ENCODE results near the gene TRAF3. TPM values are rescaled to one million over a fixed set of nuclear protein-coding genes. Genes with fewer than 3 reads are reported as not detected.

Gene TRAF3
- total and polyA plus RNA-seq, 3 donors from 2014 or later = 24.3 to 38.8 (median 38.2) TPM

GRCh38 chr14:102947321-102948103 lies 170.3 kb downstream of the TRAF3 start:
- H3K4me1 ChIP-seq = peaks cover 21% of the 10 kb centered on the region
- no peak overlapping the region for H3K27ac ChIP-seq
- TF ChIP-seq, protein P1, sequence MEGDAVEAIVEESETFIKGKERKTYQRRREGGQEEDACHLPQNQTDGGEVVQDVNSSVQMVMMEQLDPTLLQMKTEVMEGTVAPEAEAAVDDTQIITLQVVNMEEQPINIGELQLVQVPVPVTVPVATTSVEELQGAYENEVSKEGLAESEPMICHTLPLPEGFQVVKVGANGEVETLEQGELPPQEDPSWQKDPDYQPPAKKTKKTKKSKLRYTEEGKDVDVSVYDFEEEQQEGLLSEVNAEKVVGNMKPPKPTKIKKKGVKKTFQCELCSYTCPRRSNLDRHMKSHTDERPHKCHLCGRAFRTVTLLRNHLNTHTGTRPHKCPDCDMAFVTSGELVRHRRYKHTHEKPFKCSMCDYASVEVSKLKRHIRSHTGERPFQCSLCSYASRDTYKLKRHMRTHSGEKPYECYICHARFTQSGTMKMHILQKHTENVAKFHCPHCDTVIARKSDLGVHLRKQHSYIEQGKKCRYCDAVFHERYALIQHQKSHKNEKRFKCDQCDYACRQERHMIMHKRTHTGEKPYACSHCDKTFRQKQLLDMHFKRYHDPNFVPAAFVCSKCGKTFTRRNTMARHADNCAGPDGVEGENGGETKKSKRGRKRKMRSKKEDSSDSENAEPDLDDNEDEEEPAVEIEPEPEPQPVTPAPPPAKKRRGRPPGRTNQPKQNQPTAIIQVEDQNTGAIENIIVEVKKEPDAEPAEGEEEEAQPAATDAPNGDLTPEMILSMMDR (IDR thresholded peaks at IDR 0.05) = no peak
- TF ChIP-seq POLR2A (IDR thresholded peaks at IDR 0.05) = no peak
- no peaks in the 10 kb centered on the region for H3K9me3 ChIP-seq
- H3K4me3 ChIP-seq = no peak overlapping the region
- H3K27me3 ChIP-seq = no peaks in the 10 kb centered on the region
- intact Hi-C loops (cut with DNase I; ENCODE audit: low total_unique reads) = no loop called here
- 85 to 89% methylated on average over 15 to 26 of the region's 27 CpGs for WGBS, 2 donors
- H3K36me3 ChIP-seq (ENCODE audit: low read depth, missing control alignments) = no peaks in the 10 kb centered on the region
- no peak for DNase-seq

- Histone ChIP-seq H3K9me3 (no peaks in the 10 kb centered on the region), H3K27me3 (no peaks in the 10 kb centered on the region), H3K4me3 (no peak overlapping the region), H3K36me3 (ENCODE audit: low read depth, missing control alignments) (no peaks in the 10 kb centered on the region), H3K4me1 (peaks cover 21% of the 10 kb centered on the region), H3K27ac (no peak overlapping the region)
- DNase-seq = no peak
- intact Hi-C loops (cut with DNase I; ENCODE audit: low total_unique reads) = no loop called here
- 85 to 89% methylated on average over 5 to 9 of the region's 9 CpGs for WGBS, 2 donors
- no peak for TF ChIP-seq POLR2A (IDR thresholded peaks at IDR 0.05)
- TF ChIP-seq, protein P1 (IDR thresholded peaks at IDR 0.05) = no peak
Measured at GRCh38 chr14:102948698-102949061, 171.4 kb downstream of the TRAF3 start.

DNA sequence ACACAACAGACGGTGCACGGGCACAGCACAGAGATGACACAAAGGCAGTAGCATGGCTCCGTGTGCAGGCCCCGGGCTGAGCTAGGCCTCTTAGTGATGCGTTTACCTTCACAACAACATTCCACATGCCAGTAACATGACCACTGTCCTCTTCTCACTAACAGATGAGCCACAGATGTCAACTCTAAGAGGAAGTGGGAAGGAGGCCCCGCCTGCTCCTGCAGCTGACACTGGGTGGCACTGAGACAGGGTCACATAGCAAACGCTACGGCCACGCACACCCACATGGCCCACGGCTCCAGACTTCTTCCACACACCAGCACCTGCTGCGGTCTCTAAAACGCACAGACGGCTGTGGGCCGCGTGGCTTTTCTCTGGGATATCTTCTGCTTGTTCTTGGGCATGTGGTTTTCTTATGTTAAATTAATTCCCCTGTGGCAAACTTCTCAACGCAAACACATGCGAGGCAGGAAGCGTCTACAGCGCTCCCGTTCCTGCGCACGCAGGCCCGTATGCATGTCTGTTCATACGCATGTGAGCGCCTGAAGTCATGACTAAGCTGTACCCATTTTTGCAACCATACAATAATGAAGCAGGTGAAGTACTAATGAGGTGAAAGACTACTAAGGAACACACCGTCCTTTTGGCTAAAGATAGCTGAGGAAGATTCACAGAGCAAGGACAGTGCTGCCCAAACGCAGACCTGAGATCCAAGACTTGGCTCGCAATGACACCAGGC lies 172.0 kb downstream of the TRAF3 start:
- H3K4me3 ChIP-seq = no peak overlapping the region
- intact Hi-C loops (cut with DNase I; ENCODE audit: low total_unique reads) = no loop called here
- no peaks in the 10 kb centered on the region for H3K9me3 ChIP-seq
- 86 to 87% methylated on average over 27 to 28 of the region's 28 CpGs for whole genome bisulfite sequencing, 2 donors
- no peak for DNase-seq
- H3K27me3 ChIP-seq = no peaks in the 10 kb centered on the region
- TF ChIP-seq, protein P1 (IDR thresholded peaks at IDR 0.05) = no peak
- no peak for TF ChIP-seq POLR2A (IDR thresholded peaks at IDR 0.05)
- H3K27ac ChIP-seq = no peak overlapping the region
- peaks cover 21% of the 10 kb centered on the region for H3K4me1 ChIP-seq
- H3K36me3 ChIP-seq (ENCODE audit: low read depth, missing control alignments) = no peaks in the 10 kb centered on the region

DNA sequence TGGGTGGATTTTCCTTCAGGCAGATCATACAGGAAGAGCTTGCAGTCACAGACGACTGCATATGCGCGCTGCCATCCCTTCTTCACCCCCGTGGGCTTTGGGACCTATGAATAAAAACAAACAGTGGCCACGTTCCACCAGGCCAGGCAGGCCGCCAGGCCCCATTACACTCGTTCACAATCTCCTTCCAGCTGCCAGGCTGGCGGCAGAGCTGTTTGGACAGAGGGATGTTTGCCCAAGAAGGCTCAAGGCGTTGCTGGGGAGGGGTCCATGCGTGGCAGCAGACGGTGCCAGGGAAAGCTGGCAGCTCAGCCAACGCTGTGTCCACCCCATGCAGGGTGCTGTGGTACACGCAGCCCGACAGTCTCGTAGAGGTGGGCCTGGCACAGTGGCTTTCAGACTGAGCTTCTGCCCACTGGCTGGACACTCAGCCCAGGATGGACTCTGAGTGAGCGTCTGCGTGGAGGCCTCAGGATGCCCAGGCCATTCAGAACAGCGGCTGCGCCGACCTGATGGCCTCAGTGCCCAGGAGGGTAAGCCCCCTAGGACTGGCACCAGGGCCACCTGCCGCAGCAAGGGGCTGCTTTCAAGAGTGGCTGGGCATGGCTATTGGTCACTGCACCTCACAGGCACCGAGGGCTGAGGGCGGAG lies 172.7 kb downstream of the TRAF3 start:
- Histone ChIP-seq H3K4me1 (peaks cover 21% of the 10 kb centered on the region), H3K27ac (peak overlapping the region in 1 of 2 donors; percentile 8), H3K36me3 (ENCODE audit: low read depth, missing control alignments) (no peaks in the 10 kb centered on the region), H3K4me3 (no peak overlapping the region), H3K9me3 (no peaks in the 10 kb centered on the region), H3K27me3 (no peaks in the 10 kb centered on the region)
- intact Hi-C loops (cut with DNase I; ENCODE audit: low total_unique reads) = no loop called here
- no peak for TF ChIP-seq POLR2A (IDR thresholded peaks at IDR 0.05)
- TF ChIP-seq, protein P1 (IDR thresholded peaks at IDR 0.05) = no peak
- DNase-seq = no peak
- WGBS, 2 donors = 63 to 65% methylated on average over 15 to 22 of the region's 23 CpGs
